Glomerular visceral epithelial cell (primary cell): ENCODE results near the gene TBC1D19.

Experiments used
- DNase-seq: peaks from one replicate; pipeline ENCODE4 v3.0.0-alpha.2; 2016; ENCODE audit errors: extremely low spot score

The TBC1D19 gene

DNA sequence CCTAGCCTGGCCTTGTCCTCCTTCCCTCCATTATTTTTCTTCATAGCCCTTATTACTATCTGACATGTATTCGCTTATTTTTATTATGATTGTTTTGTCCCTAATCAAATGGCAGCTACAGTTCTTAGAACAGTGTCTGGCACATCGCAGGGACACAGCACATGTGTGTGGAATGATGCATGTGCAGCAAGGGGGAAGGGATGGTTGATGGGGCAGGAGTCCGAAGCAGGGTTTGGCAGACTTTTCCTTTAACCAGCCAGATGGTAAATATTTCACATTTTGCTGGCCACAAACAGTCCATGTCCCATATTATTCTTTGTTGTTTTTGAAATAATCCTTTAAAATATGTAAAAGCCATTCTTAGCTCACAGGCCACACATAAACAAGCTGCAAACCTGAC is 148.5 kb downstream of the TBC1D19 start:
- DNase-seq = no peak

DNA sequence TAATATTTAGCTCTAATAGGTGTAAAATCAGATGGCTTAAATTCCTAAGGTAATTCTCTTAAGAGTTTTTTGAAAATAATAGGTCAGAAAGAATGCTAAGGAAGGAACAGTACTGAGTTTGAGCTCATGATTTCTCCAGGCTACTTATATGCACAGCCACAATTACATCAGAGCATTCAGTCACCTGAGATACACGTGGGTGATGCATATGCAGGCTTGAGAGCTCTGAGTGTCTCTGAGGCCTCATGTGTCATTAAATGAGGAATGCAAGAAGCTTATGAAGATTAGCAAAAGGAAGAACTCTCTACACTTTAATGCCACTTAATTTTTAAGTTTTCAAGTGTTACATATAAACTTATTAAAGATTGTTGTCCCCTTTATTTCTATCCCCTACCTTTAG is 152.7 kb downstream of the TBC1D19 start:
- DNase-seq = peak; percentile 14

DNA sequence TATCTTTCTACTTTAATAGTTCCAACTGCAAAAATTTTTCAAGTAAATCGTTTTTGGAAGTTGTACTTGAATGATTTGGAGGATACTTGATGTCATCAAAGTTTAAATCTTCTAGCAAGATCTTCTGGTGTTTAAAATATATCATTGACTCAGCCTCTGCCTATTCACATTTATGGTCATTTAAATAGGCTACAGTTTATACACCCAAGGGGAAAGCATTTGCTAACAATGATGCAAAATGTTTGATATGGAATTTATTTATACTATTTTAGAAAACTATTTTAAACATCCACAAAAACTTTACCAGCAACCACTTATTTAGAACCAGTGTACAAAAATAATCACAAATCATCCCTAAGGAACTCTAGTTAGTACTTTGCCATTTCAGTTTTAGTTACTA is 153.5 kb downstream of the TBC1D19 start:
- no peak for DNase-seq

DNA sequence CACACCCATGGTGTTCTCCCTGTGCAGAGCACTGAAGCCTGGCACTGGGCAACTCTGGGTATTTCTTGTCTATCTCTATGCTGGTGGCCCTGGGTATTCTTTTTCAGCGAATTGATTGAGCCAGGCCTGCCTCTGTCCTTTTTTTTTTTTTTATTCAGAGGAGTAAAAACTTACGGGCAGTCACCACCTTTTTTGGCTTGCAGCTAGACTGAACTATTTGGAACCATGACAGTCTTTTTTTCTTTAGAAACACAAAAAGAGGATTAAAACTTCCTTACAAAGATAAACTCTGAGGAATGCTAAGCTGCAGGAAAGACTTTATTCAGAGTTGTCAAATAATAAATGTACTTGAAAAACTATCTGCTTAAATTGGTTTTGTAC is 157.6 kb downstream of the TBC1D19 start:
- DNase-seq = no peak

DNA sequence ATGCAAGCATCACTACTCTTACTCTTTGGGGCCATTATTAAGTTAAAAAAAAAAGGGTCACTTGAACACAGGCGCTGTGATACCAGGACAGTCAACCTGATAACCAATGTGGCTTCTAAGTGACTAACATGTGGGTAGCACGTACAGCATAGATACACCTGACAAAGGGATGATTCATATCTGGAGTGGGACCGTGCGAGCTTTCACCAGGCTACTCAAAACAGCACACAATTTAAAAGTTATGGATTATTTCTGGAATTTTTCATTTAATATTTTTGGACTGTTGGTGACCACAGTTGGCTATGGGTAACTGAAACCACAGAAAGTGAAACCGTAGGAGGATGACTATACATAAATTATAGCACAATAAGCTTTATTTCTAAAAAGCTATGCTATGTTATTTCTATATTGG is 162.9 kb downstream of the TBC1D19 start:
- no peak for DNase-seq

DNA sequence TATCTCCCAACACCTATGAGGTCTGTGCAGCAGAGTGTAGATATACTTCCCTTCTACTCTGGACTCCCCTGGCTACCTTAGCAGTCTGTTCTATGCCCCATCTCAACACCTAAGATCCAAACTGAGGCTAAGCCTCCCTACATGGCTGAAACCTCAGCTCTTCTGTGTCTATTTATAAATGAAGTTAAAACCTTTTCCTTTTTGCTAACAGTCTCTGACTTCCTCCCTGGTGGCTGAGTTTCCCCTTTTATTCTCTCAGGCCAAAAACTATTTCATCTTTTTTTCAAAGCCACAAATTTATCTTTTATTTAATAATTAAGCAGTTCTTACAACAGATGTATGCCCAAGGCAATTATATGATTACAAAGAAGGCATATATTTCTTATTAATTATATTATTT is 164.9 kb downstream of the TBC1D19 start:
- no peak for DNase-seq

DNA sequence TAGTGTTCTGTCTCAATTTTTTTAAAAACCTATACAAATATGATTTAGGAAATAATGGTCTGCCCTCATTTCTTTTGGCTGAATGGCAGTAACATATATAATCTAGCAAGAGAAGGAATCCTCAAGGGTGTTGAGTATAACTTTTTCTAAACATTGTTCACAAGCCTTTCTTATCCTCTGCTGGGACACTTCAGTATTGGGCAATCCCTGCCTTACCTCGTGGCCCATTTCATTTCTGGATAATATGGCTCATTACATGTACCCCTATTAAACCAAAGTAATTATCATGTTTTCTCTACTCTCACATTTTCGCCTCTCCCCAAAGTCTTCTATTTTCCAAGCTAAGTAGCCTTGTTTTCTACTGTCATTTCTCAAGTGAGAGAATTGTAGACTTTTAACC is 166.0 kb downstream of the TBC1D19 start:
- DNase-seq = no peak

DNA sequence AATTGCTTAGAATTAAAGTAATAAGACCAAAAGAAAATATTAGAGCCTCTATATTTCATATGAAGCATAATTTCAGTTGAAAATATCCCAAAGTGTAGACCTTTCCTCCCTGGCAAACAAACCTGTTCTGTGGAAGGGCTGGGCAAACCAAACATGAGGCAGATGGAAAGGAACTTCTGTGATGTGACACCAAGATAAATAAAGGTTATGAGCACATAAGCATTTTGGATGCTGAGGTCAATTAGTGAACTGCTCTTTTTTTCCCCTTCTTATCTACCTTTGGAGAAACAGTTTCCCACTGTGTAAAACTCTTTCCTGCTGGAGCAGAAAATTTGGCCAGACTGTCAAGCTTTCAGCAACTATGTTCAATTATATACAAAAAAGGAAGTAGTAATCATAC is 167.1 kb downstream of the TBC1D19 start:
- no peak for DNase-seq

DNA sequence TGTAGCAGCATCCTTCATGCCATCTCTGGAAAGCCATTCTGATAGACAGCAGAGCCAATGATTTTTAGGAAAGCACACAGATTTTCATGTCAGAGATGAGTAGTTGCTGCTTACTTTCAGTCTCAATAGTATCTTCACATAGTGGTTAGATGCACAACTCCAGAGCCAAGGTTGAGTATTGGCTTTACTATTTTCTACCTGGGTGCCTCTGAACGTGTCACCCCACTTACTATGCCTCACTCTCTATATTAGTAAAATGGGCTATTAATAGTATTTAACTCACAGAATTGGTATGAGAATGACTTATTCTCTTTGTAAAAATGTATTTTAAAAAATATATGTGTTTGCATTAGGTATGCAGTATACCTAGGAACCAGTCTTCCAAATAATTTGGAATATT is 168.0 kb downstream of the TBC1D19 start:
- DNase-seq = no peak

DNA sequence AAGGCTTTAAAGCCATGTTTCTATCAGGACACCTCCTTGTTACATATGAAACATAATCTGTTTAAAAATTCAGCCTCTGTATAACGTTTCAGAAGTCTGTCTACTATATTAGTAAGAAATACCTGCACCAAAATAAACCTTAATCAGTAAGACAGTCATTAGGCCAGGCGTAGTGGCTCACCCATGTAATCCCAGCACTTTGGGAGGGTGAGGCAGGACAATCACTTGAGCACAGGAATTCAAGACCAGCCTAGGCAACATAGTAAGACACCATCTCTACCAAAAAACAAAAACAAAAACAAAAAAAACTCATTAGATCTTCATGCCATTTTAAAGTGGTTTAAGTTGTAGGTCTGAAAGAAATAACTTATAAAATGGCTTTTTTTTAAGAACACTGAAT is 169.3 kb downstream of the TBC1D19 start:
- DNase-seq = no peak

DNA sequence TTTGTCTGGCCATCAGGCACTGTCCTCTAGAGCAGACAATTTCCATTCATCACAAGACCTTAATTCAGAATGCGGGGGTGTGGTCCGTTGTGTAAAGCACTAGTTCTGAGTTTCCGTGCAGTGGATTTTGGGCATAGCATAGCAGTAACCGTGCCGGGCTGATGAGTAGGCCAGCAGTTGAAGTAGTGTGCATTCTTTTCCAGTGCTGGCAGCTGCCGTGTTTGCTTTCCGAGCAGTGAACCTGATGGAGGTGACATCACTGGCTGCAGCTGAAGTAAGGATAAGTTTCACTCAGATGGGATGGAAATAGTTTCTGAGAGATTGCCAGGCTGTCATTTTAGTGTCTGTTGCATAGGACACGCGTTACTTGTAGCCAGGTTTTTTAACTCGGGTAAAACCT is 169.7 kb downstream of the TBC1D19 start:
- peak; percentile 25 for DNase-seq

DNA sequence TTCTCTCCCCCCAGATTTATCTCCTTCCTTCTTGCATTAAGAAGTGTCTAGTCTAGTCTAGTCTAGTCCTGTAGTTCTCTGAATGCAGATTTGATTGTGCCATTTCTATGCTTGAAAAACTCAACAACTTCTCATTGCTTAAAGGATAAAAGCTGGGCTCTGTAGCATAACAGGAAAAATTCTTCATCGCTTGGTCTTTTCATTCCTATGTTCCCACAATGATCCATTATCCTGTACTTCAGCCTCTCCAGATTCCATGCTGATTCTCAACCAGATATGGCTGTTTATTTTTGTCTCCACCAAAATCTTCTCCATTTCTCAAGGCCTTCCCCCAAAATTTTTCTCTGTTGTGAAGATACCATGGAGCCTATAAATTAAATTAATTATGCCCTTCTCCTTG is 173.9 kb downstream of the TBC1D19 start:
- no peak for DNase-seq

DNA sequence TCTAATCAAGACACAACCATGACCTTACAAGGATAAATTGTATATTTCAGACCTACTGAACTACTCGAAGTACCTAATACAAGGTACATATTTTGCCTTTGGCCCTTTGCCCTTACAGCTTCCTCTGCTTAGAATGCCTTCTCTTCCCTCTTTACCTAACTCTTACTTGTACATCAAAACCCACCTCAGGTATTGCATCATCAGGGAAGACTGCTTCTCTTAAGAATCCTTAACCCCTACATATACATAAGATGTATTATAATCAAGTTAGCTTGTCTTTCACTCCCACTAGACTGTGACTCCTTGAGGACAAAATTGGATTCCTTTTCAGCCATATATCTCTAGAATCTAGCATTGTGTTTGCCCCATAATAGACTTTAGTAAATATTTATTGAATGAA is 175.0 kb downstream of the TBC1D19 start:
- no peak for DNase-seq

DNA sequence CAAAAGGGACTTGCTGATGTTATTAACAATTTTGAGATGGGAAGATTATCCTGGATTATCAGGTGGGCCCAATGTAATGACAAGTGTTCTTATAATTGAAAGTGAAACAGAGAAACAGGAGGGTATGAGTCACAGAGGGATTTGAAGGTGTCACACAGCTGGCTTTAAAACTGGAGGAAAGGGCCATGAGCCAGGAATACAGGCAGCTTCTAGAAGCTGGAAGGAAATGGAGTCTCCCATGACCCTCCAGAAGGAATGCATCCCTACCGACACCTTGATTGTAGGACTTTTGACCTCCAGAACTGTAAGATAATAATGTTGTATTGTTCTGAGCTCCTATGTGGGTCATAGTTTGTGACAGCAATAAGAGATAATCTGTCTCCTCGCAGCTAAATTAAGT is 178.8 kb downstream of the TBC1D19 start:
- DNase-seq = peak; percentile 8

DNA sequence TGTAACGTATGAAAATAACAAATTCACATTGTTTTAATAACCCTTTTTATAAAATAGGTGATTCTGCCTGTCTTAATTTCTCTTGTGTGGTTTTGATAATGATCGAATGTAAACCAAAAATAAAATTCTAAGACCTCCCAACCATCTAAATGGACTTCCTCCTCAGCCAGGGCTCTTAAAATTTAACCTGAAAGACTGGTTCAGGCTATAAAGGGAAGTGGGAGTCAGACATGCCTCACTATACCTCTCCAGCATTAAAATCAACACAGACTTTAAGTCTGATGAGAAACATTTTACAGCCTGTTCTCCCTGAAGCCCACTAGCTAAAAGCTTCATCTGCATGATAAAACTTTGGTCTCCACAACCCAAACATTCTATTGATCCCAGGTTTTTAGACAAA is 179.2 kb downstream of the TBC1D19 start:
- no peak for DNase-seq

DNA sequence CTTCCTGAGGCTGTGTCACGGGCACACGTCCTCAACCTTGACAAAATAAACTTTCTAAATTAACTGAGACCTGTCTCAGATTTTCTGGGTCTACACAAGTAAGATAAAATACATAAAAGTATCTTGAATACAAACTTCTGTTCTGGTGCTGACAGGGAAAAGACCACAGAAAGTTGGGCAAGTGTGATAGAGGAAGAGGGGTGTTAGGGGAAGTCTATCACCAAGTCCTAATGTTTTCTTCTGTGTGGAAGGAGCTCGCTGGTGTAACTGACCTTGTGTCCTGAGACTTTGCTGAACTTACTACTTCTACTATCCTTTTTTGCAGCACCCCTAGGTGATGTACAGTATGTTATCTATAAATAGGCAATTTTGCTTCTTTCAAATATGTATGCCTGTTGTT is 179.8 kb downstream of the TBC1D19 start:
- DNase-seq = no peak

DNA sequence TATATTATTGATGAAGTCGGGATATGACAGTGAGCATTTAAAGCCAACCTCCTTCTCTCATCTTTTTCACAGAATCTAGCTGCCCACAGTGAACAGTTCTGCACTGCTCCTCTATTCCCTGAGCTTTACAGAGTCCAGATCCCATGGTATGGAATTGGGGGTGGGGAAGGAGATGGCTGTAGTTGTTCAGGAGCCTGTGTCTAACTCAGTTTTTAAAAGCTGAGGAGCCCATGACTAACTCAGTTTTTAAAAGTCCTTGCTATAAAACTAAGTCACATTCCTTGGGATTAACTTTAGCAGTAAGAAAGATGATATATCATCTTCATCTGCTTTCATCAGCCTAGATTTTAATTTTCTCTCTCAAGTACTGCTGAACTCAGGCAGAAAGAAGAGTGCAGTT is 180.3 kb downstream of the TBC1D19 start:
- DNase-seq = no peak

DNA sequence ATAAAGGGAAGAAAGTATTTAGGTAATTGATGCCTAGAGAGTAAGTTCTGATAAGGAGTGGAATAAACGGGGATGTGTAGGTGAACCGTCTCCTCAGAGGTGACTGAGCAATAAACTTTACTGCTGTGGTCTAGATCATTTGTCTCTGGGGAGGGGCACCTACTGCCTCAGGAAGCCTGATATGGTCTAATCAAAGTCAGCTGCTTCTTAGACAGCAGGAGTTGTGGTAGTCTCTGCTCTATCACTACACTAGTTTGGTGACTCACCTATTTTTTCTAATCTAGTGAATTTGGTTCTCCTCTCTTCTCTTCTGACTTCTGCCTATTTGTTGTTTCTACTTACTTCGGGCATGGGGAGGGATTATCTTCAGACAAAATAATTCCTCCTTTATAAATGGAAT is 181.6 kb downstream of the TBC1D19 start:
- DNase-seq = no peak

DNA sequence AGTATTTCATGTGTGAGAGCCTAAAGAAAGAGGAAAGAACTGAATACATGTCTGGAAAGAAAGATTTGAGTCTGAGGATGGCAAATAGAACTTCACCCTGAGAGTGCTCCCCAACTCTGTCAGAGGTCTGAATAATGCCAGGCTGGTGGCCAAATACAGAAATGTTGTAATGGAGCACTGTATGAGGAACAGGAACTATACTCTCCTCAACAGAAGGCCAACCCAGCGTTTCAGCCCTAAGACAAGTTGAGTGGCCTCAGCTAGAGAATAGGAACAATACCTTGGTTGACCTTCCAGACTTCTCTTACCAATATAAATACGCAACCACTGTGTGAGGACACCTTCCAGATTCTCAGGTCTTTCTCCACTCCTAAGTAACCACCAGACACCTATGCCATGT is 182.3 kb downstream of the TBC1D19 start:
- no peak for DNase-seq

DNA sequence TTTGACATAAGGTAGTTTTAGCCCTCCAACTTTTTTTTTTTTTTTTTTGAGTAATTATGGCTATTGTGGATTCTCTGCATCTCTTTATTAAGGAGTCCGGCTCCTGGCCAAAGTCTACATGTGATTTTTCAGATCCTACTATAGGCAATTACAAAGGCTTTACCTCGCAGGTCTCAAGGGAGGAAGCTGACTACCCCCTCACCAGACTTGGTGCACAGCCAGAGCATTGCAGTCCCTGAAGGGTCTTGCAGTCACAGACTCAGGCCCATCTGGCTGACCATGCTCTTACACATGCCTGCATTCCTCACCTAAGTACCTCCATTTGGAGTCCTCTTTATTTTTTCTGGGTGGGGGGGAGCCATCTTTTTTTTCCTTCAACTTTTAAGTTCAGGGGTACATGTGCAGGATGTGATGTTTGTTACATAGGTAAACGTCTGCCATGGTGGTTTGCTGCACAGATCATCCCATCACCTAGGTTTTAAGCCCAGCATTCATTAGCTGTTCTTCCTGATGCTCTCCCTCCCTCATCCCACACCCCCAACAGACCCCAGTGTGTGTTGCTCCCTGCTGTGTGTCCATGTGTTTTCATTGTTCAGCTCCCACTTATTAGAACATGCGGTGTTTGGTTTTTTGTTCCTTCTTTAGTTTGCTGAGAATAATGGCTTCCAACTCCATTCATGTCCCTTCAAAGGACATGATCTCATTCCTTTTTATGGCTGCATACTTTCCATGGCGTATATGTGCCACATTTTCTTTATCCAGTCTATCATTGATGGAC is 188.4 kb downstream of the TBC1D19 start:
- no peak for DNase-seq

DNA sequence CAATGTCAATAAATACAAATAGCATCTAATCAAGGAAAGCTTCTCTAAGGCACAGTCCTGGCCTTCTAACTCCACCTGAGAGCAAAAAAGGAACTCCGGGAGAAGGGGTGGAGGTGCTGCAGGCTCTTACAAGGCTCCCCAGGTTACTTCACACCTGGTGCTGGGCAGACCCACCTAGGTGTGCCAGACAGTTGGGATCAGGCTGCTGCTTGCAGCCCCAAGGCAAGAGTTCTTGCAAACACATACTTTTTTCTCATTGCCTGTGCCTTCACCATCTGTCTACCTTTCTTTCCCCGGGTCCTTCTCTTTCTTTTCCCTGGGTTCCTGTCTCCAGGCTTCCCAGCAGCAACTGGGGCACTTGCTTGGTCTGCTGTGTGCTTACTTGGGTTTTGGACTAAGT is 195.3 kb downstream of the TBC1D19 start:
- no peak for DNase-seq

DNA sequence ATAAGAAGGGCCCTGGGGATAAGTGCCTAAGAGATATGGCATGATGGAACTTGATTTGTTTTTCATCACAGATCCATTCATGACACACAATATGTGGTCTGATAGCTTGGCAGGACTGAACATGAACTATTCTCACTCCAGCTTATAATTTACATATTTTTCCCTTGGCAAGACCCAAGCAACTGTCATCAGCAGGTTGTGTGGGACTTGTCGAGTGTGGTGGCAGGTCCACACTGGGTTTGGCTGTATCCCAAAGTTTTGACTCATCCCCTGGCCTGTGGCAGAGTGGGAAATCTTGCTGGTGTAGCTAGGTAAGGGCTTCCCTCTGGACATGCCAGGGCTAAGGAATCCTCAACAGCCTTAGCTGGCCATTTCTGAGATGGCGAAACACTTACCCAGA is 195.8 kb downstream of the TBC1D19 start:
- DNase-seq = peak; percentile 82

DNA sequence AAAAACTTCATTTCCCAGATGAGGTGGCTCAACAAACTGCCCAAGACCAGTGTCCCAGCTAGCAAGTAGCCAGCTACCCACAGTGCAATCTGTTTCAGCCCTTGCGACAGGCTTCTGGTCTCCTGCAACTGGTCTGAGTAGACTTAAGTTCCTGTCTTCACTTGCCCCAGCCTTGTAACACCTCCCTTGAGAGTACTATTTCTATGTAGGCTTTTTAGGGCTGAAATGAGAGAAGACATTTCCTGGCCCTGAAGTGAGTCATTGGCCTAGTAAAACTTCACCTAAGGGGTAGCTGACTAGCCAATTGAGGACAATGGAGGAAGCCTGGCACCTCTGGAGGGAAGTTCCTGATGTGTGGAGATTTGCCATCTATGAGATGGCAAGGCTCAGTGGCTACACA is 196.7 kb downstream of the TBC1D19 start:
- DNase-seq = no peak

DNA sequence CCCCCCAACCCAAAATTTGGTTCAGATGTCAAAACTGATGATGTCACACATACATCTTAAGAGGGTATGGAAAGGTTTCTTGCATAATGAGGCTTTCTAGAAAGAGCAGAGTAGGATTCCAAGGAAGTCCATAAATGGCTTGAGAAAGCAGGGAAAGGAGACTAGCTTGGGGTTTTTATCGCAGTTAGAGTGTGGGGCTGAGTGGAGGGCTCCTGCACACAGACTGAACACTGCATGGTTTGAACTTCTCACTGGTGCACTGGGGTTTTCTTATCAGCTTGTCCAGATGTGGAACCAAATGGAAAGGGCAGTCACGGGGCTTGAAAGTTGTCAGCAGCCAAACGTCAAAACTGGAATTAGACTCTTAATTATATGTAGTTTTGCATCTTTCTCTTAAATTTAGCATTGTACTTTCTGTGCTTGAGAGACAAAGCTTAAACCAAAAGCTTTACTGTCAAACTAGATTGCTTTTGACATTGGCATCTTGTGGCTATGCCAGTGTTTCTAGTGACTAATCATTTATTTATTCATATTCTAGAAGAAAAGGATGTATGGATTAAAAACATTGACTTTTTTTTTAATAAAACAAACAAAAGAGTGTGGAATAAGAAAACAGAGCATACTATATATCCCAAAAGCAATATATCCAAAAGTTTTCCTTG is 198.4 kb downstream of the TBC1D19 start:
- DNase-seq = no peak
